CD4-positive, alpha-beta T cell treated with Interleukin-2 at 100 ng/mL for 4 hours (primary cell): ENCODE results near the gene EPS15.
A peak's percentile ranks its signal among the peaks of the same experiment; 100 is the strongest.
"Not testable (repeated sequence)": the region's sequence is repeated elsewhere in the genome, so short reads cannot be mapped to it uniquely, and the experiment has no call there.

Source experiments
- DNase-seq: peaks from one replicate; pipeline ENCODE4 v3.0.0-alpha.2; 2020; ENCODE audit warnings: low spot score

EPS15 gene

GRCh38 chr1:51423073-51423821, 95.8 kb downstream of the EPS15 start:
- no peak for DNase-seq

DNA sequence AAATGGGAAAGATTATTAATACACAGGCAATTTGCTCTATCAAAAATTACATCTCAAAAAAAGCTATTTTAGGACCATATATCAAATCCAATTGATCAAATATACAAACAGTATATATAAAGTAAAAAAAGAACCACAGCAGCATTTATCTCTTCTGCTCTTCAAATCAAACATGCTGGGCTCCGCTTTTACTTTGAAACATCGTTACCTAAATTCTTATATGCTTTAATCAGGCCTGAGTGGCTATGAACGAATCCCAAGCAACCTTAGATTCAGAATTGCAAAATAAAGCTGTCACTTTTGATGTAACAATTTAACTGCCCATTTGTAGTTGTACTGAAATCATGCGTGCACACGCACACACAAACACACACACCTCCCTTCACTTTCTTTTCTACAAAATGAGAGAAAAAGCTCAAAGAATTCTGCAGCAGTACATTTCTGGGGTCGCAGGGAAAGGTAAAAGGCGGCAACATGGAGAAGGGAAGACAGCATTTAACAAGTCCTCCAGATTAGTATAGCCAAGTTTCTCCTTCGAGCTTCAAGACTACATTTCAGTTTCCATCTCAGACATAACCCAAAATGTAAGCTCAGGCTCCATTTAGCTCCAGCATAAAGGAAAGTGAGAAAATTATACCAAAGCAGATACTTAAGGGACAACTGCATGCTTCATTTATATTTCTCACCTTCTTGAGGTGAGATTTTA, 96.5 kb downstream of the EPS15 start:
- no peak for DNase-seq

DNA sequence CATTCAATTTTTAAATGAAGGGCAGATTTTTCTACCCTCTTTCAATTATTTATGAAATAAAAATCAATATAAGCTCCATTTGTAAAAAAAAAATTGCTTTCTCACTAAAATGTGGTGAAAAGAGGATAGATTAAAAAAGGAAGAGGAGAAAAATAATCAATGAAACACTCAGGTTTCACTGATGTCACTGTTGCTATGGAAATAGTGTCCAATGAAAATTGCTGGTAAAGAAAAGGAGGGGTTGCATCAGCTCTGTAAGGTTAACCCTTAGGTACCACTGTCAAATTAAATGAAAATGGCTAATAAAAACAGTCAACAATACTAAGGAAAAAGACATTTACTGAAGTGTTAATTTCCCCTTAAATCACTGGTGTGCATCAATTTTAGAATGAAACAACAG, 97.1 kb downstream of the EPS15 start:
- peak; percentile 25 for DNase-seq

GRCh38 chr1:51420867-51421627, 98.0 kb downstream of the EPS15 start:
- DNase-seq: no peak

DNA sequence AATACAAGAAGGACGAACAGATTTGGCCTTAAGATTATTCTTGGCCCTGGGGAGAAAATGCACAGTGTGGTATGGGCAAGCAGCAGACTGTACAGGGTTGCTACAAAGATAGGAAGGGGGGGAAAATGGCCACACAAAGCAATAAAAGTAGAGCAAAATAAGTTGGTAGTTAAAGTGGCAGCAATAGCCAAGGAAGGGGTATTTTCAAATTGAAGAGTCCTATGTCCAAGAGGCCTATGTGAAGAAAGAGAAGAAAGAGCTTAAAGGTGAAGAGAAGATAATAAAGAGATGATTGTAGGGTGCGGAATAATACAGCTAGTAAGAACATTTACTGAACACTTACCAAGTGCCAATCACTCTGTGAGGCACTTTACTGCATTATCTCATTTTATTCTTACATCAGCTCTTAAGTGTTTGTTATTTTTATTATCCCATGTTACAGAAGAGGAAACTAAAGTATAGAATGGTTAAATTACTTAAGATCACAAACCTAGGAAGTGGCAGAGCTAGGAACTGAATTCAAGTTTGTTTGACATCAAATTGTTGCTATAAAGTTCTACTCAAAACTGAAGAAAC, 100.6 kb downstream of the EPS15 start:
- DNase-seq: no peak

DNA sequence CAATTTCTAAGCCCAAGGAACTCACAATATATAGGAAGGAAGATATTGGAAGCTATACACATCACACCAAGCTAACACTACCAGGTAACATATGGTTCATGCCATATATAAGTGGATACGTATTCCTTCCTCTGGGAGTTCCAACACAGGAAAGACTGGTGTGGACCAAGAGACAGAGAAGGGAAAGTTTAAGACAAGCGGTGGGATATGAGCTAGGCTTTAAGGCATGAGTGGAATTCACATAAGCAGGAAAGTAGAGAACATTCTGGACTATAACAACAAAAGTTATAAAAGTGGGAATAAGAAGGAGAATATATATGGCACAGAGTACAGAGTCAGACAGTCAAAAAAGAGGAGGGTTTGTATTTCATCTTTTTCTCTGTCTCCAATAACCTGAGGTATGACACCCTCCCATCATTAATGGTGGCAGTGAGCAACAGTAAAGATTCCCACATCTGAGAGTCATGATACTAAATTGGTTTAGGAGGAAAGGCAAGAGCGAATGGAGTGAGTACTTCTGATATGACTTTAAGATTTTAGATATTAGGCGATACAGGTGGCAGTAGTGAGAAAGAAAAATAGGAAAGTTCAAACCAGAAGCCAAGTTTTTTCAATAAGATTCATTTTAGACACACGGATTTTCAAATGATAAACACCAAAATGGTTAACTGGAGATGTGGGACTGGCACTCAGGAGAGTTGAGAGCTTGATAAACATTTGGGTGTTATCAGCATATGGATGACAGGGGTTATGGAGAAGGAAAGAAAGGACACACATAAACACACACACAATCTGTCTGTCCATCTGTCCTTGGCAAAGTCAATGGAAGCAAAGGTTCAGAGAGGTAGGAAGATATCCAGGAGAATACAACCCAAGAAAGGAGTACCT, 101.3 kb downstream of the EPS15 start:
- no peak for DNase-seq

DNA sequence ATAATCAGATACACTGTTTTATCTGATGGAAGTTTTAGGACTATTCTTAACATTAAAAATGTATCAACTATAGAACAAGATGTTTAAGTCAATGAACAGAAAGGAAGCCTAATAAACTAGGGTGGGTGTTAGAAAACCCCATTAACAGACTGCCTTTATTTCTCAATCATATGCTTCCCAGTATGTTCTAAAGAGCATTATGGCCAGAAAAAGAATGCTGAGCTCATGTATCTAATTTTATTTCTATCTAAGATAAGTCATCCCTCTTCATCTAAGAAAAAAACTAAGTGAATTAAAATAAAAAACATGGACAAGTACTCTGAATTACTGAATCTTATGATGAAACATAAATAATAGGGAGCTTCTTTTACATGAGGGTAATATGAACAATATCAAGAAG, 102.2 kb downstream of the EPS15 start:
- no peak for DNase-seq

GRCh38 chr1:51415963-51416362, 103.1 kb downstream of the EPS15 start:
- no peak for DNase-seq

- no peak for DNase-seq
Measured at GRCh38 chr1:51414811-51415210, 104.3 kb downstream of the EPS15 start.

DNA sequence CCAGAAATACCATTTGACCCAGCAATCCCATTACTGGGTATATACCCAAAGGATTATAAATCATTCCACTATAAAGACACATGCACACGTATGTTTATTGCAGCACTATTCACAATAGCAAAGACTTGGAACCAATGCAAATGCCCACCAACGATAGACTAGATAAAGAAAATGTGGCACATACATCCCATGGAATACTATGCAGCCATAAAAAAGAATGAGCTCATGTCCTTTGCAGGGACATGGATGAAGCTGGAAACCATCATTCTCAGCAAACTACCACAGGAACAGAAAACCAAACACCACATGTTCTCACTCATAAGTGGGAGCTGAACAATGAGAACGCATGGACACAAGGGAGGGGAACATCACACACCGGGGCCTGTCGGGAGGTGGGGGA, 107.2 kb downstream of the EPS15 start:
- DNase-seq: not testable (repeated sequence)

DNA sequence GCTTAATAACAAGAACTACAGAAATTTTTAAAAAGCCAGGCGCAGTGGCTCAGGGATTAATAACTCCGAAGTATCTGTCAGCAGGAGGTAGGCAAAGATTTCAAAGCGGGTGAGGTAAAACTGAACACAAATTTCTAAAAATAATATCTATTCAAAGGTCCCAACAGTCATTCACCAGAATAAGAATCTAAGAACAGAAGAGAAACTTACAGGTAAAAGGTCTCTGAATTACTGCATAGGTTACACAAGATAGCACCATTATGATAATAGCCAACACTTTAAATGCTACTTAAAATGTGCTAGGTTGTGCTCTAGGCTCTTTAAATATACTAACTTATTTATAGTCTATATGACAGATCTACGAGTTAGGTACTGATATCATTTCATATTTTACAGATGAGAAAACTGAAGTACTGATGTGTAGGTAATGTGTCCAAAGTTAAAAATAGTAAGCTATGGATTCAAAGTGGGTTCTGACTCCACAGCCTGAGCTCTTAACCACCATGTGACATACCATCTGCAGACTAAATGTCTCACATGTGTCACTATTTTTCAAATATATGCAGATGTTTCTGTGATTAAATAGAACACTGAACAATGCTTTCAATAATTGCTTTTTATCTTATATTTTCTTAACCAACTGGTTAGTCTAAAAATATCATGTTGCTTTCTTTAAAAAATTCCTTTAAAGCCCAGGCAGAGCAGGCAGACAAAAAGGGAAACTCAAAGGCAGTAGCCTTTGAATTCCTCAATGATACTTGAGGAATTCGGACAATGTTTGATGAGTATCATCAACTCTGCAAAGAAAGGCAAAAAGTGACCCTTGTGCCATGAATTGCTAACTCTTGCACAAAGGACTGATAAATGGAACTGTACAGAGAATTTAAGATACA, 108.3 kb downstream of the EPS15 start:
- DNase-seq: no peak

DNA sequence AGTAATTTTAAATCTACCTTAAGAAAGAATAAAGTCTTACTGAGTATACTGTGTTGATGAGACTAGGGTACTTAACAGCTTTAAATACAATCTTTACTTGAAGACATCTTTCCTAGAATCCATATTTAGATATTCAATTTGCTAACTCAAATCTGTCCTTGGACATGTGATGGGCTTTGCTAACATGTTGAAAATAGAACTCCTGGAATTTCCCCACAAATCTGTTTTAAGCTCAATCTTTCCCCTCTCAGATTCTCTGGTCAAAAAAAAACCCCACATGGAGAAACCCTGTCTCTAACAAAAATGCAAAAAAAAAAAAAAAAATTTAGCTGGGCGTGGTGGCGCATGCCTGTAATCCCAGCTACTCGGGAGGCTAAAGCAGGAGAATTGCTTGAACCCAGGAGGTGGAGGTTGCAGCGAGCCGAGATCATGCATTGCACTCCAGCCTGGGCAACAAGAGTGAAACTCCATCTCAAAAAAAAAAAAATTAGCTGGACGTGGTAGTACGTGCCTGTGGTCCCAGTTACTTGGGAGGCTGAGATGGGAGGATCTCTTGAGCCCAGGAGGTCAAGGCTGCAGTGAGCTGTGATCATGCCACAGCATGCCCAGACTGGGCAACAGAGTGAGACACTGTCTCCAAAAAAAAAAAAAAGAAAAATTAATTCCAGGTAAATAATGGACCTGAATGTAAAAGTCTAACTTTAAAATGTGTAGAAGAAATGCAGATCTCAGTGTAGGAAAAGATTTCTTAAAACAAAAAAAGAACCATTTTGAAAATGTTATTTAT, 109.1 kb downstream of the EPS15 start:
- DNase-seq: not testable (repeated sequence)

GRCh38 chr1:51392241-51392640, 126.8 kb downstream of the EPS15 start:
- no peak for DNase-seq

- not testable (repeated sequence) for DNase-seq
Measured at GRCh38 chr1:51390641-51391040, 128.4 kb downstream of the EPS15 start.

- DNase-seq: not testable (repeated sequence)
Measured at GRCh38 chr1:51387288-51387687, 131.8 kb downstream of the EPS15 start.

DNA sequence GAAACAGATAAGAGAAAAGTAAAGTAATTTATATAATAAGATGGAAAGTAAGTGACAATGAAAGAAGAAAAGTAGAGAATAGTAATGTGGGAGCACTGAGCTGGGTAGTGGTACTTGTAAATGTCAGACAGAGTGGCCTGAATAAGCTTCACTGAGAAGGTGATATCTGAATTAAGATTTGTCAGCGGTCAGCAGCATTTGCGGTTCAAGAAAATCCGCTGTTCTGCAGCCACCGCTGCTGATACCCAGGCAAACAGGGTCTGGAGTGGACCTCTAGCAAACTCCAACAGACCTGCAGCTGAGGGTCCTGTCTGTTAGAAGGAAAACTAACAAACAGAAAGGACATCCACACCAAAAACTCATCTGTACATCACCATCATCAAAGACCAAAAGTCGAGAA, 132.8 kb downstream of the EPS15 start:
- not testable (repeated sequence) for DNase-seq

DNA sequence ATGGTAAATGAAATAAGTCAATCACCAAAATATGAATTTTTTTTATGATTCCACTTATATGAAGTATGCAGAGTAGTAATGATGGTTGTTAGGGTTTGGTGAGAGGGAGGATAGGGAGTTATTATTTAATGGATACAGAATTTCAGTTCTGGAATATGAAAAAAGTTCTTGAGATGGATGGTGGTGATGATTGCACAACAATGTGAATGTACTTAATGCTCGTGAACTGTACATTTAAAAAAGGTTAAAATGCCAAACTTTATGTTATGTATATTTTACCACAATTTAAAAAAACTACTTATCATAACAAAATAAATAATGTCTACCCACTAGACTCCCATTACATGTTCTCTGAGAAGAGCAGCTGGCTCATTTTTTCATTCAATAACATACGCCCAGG, 133.3 kb downstream of the EPS15 start:
- DNase-seq: no peak

DNA sequence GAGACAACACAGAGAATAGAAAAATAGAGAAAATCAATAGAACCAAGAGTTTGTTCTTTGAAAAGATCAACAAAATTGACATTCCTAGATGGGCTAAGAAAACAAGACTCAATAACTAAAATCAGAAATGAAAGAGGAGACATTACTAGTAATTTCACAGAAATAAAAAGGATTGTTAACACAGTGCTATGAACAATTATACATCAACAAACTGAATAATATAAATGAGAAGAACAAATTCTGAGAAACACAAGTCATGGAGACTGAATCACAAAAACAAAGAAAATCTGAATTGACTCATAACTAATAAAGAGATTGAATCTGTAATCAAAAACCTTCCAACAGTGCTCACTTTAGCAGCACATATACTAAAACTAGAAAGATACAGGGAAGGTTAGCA, 137.1 kb downstream of the EPS15 start:
- no peak for DNase-seq

- DNase-seq: no peak
Measured at GRCh38 chr1:51380936-51381335, 138.1 kb downstream of the EPS15 start.

- no peak for DNase-seq
Measured at GRCh38 chr1:51378871-51379270, 140.2 kb downstream of the EPS15 start.
